CD14-positive monocyte (primary cell): ENCODE results near the gene CNNM4. TPM values are rescaled to one million over a fixed set of nuclear protein-coding genes. Genes with fewer than 3 reads are reported as not detected.

ENCODE experiments used
- DNase-seq, 3 donors: peaks; one replicate each; pipeline ENCODE4 v3.0.0-alpha.2; 2011 to 2022
- H2AFZ ChIP-seq: 2 replicates; pipeline ENCODE4 v1.6.0; 2012; ENCODE audit warnings: mild to moderate bottlenecking, low read depth, low read length, inconsistent platforms; ENCODE audit not compliant: insufficient read depth, poor library complexity, severe bottlenecking
- H3K27ac ChIP-seq, 2 donors: 1 replicate in 1 of 2; 2 replicates in 1 of 2; pipeline ENCODE4 v1.5.1; 2012 to 2013; ENCODE audit warnings: low read length in 2 of 2, control low read depth in 1 of 2, inconsistent platforms in 1 of 2, low read depth in 1 of 2, mild to moderate bottlenecking in 1 of 2
- H3K27me3 ChIP-seq, 2 donors: one replicate each; pipeline versions ENCODE4 v1.6.0 to v1.6.1; 2011 to 2013; ENCODE audit warnings: low read length in 2 of 2; ENCODE audit not compliant: control insufficient read depth in 2 of 2, insufficient read depth in 2 of 2
- H3K36me3 ChIP-seq, 2 donors: replicated peaks in 1 of 2; 1 replicate in 1 of 2; 2 replicates in 1 of 2; pipeline versions ENCODE4 v1.5.1 to v1.6.1; 2012 to 2013; ENCODE audit warnings: low read length in 2 of 2, control low read depth in 1 of 2, inconsistent platforms in 1 of 2, mild to moderate bottlenecking in 1 of 2; ENCODE audit not compliant: insufficient read depth in 2 of 2, control insufficient read depth in 1 of 2
- H3K4me1 ChIP-seq, 2 donors: 1 replicate in 1 of 2; 2 replicates in 1 of 2; pipeline versions ENCODE4 v1.5.1 to v1.6.1; 2012 to 2013; ENCODE audit warnings: low read length in 2 of 2, control low read depth in 1 of 2, inconsistent platforms in 1 of 2, mild to moderate bottlenecking in 1 of 2, moderate library complexity in 1 of 2; ENCODE audit not compliant: insufficient read depth in 2 of 2, control insufficient read depth in 1 of 2
- H3K4me2 ChIP-seq: replicated peaks from 2 replicates; pipeline ENCODE3; 2012; ENCODE audit warnings: low read length, moderate library complexity, mild to moderate bottlenecking; ENCODE audit not compliant: poor library complexity, severe bottlenecking; ENCODE audit errors: extremely low read depth
- H3K4me3 ChIP-seq, 3 experiments: fragments of 200-600 bp in 1 of 3; sonication (generic) in 1 of 3; replicated peaks in 1 of 3; 1 replicate in 2 of 3; 2 replicates in 1 of 3; pipeline ENCODE4 v1.5.1; 2011 to 2013; ENCODE audit warnings: low read length in 3 of 3, mild to moderate bottlenecking in 3 of 3, control low read depth in 2 of 3, low read depth in 2 of 3, inconsistent platforms in 1 of 3, moderate library complexity in 1 of 3
- H3K79me2 ChIP-seq: 2 replicates; pipeline ENCODE4 v1.6.0; 2012; ENCODE audit warnings: mild to moderate bottlenecking, control low read depth, inconsistent platforms, low read length, moderate library complexity; ENCODE audit not compliant: insufficient read depth
- H3K9ac ChIP-seq: 2 replicates; pipeline ENCODE4 v1.6.0; 2017; ENCODE audit warnings: low read length, mild to moderate bottlenecking; ENCODE audit not compliant: insufficient read depth, poor library complexity, severe bottlenecking
- H3K9me3 ChIP-seq, 2 donors: replicated peaks in 1 of 2; 1 replicate in 1 of 2; 2 replicates in 1 of 2; pipeline versions ENCODE4 v1.5.1 to v1.6.1; 2012 to 2013; ENCODE audit warnings: low read length in 2 of 2, control low read depth in 1 of 2; ENCODE audit not compliant: control insufficient read depth in 1 of 2, insufficient read depth in 1 of 2
- H4K20me1 ChIP-seq: 2 replicates; pipeline ENCODE4 v1.6.0; 2012; ENCODE audit warnings: mild to moderate bottlenecking, low read length, control low read depth, moderate library complexity; ENCODE audit not compliant: insufficient read depth
- H3K27ac Mint-ChIP-seq, 7 donors: one replicate each; pipeline ENCODE4 v1.8.0; 2020; ENCODE audit warnings: mild to moderate bottlenecking in 7 of 7, mixed read lengths in 7 of 7, moderate library complexity in 6 of 7, inconsistent platforms in 2 of 7
- H3K27me3 Mint-ChIP-seq, 3 donors: one replicate each; pipeline ENCODE4 v1.8.0; 2021 to 2022; ENCODE audit warnings: low read depth in 3 of 3, mild to moderate bottlenecking in 3 of 3, mixed read lengths in 3 of 3, moderate library complexity in 3 of 3, inconsistent platforms in 1 of 3
- H3K36me3 Mint-ChIP-seq, 2 donors: one replicate each; pipeline ENCODE4 v1.8.0; 2020; ENCODE audit warnings: mixed read lengths in 2 of 2, inconsistent platforms in 1 of 2, mild to moderate bottlenecking in 1 of 2
- H3K4me1 Mint-ChIP-seq: one replicate; pipeline ENCODE4 v1.8.0; 2020; ENCODE audit warnings: mild to moderate bottlenecking, mixed read lengths
- H3K4me3 Mint-ChIP-seq, 2 donors: one replicate each; pipeline ENCODE4 v1.8.0; 2020; ENCODE audit warnings: mild to moderate bottlenecking in 2 of 2, mixed read lengths in 2 of 2, moderate library complexity in 1 of 2
- H3K9me3 Mint-ChIP-seq, 7 donors: one replicate each; pipeline ENCODE4 v1.8.0; 2020 to 2022; ENCODE audit warnings: mixed read lengths in 7 of 7, mild to moderate bottlenecking in 6 of 7, moderate library complexity in 6 of 7, inconsistent platforms in 2 of 7
- CTCF ChIP-seq: fragments of 200-600 bp; IDR thresholded peaks from one replicate; pipeline ENCODE4 v1.8.0; 2022; ENCODE audit warnings: antibody characterized with exemption, mild to moderate bottlenecking
- WGBS: methylation state at CpG from one replicate; pipeline ENCODE4 v1.1.5; 2013; ENCODE audit warnings: missing lambda C conversion rate; ENCODE audit not compliant: insufficient coverage; 5-methylcytosine and 5-hydroxymethylcytosine counted together
- intact Hi-C, 2 donors: fragments of 100-400 bp; cut with micrococcal nuclease; formaldehyde crosslinking; loops; one replicate each; pipeline versions ENCODE4 v1.15.0 to v1.15.1; 2023
- polyA plus RNA-seq, 3 donors: library from polyadenylated mRNA; depleted of rRNA in 1 of 3; unstranded in 2 of 3; stranded (reverse) in 1 of 3; fragments of 300-500 nt in 2 of 3; fragments of >200 nt in 1 of 3; fragmentation: Illumina TruSeq in 2 of 3; gene quantifications; 1 replicate in 2 of 3; 2 replicates in 1 of 3; pipeline ENCODE4 v1.2.3, GENCODE V29; 2012 to 2021

CNNM4 gene
- polyA plus RNA-seq, 3 donors, result 2.3 to 8.3 (median 2.6) TPM

DNA sequence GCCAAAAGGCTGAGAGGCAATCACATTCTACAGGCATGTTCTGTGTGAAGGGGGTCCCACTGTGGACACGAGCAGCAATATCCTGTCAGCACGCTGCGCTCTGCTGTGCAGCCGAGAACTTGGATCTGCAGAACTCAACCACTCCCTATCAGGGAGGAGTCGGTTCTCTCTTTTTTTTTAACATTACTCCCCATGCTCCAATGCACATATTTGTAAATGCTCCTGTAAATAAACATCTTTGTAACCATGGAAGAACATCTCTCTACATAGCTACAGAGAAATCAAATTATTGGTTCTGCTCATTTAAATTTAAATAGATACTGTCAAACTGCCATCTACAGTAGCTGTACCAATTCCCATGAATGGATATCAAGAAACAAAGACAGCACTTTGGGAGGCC, 86.1 kb downstream of the CNNM4 start:
- Mint-ChIP-seq H3K36me3 (peaks cover 28 to 60% of the 10 kb centered on the region in 2 donors), H3K27me3 (peaks cover 1 to 2% (median 1%) of the 10 kb centered on the region in 3 donors)
- no peak for TF ChIP-seq CTCF

DNA sequence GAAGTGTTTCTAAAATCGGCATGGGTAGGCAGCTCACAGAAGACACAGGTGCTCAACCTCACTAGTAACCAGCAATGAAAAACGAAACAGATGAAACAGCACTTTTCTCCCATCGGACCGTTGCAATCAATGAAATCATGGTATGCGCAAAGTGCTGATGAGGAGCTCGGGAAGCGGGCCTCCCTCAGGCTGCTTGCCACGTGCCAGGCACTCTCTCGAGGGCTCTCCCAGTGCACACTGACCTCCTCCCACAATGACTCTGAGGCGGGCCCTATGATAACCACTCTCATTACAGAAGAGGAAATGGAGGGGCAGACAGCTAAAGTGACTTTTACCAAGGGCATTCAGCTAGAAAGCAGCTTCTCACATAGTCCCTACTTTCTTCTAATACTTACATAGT, 86.9 kb downstream of the CNNM4 start:
- no peaks in the 10 kb centered on the region for H3K79me2 ChIP-seq
- no peak overlapping the region for H3K4me3 Mint-ChIP-seq
- H3K9ac ChIP-seq, result no peak overlapping the region
- H3K27me3 Mint-ChIP-seq, result peaks cover 1 to 2% (median 1%) of the 10 kb centered on the region in 3 donors
- H3K4me1 Mint-ChIP-seq, result peaks cover 4% of the 10 kb centered on the region
- TF ChIP-seq CTCF, result no peak
- H3K36me3 ChIP-seq, result peaks cover 24 to 52% of the 10 kb centered on the region in 2 donors
- H3K4me2 ChIP-seq, result no peak overlapping the region
- peaks cover 0 to 1% (median 0%) of the 10 kb centered on the region in 7 donors for H3K9me3 Mint-ChIP-seq
- no peaks in the 10 kb centered on the region for H3K27me3 ChIP-seq
- no peak for DNase-seq
- H3K27ac Mint-ChIP-seq, result peak overlapping the region in 2 of 7 donors; percentile 23
- H3K36me3 Mint-ChIP-seq, result peaks cover 31 to 65% of the 10 kb centered on the region in 2 donors
- H3K27ac ChIP-seq, result no peak overlapping the region
- no peaks in the 10 kb centered on the region for H3K4me1 ChIP-seq
- intact Hi-C loops, result no loop called here
- WGBS, result 88% methylated on average over 8 of the region's 10 CpGs
- no peak overlapping the region for H2AFZ ChIP-seq
- no peak overlapping the region for H3K4me3 ChIP-seq
- H3K9me3 ChIP-seq, result no peaks in the 10 kb centered on the region
- no peaks in the 10 kb centered on the region for H4K20me1 ChIP-seq

More for the DNA sequence above, 86.1 kb downstream of the CNNM4 start:
- Histone ChIP-seq H3K4me3 (no peak overlapping the region), H3K9ac (no peak overlapping the region), H3K36me3 (peaks cover 24 to 44% of the 10 kb centered on the region in 2 donors), H4K20me1 (no peaks in the 10 kb centered on the region), H3K4me2 (no peak overlapping the region), H3K79me2 (no peaks in the 10 kb centered on the region), H3K9me3 (no peaks in the 10 kb centered on the region), H3K27ac (no peak overlapping the region), H2AFZ (no peak overlapping the region), H3K27me3 (no peaks in the 10 kb centered on the region), H3K4me1 (no peaks in the 10 kb centered on the region)
- Mint-ChIP-seq H3K27ac (no peak overlapping the region), H3K9me3 (no peaks in the 10 kb centered on the region), H3K4me3 (no peak overlapping the region), H3K4me1 (peaks cover 4% of the 10 kb centered on the region)
- DNase-seq, result no peak
- intact Hi-C loops, result no loop called here
- WGBS, result no CpG with 5 or more reads among the region's 5 CpGs
